Measurements from ENCODE around the gene ALS2.
A peak's percentile ranks its signal among the peaks of the same experiment; 100 is the strongest.
"Not testable (repeated sequence)": the region's sequence is repeated elsewhere in the genome, so short reads cannot be mapped to it uniquely, and the experiment has no call there.

The ALS2 gene

GRCh38 chr2:201813996-201814760 lies 33.4 kb upstream of the ALS2 start:
- no peak overlapping the region for H3K27ac ChIP-seq
- no peak for TF ChIP-seq CTCF (conservative IDR thresholded peaks at IDR 0.05)

- not testable (repeated sequence) for H3K27ac ChIP-seq
Measured at GRCh38 chr2:201810604-201811003, 29.9 kb upstream of the ALS2 start.

GRCh38 chr2:201809633-201810032 lies 28.9 kb upstream of the ALS2 start:
- H3K27ac ChIP-seq, result no peak overlapping the region
- no peak for TF ChIP-seq CTCF (conservative IDR thresholded peaks at IDR 0.05)

- TF ChIP-seq CTCF (conservative IDR thresholded peaks at IDR 0.05), result no peak
- H3K27ac ChIP-seq, result no peak overlapping the region
Measured at GRCh38 chr2:201808027-201808426, 27.3 kb upstream of the ALS2 start.

GRCh38 chr2:201807452-201807999 lies 26.8 kb upstream of the ALS2 start:
- H3K27ac ChIP-seq, result no peak overlapping the region

GRCh38 chr2:201806442-201807170 lies 25.9 kb upstream of the ALS2 start, which contains the start of gene CDK15:
Gene CDK15, plus strand, starts transcription at chr2:201806537. Its CDS starts 128 bp downstream, at chr2:201806665.
- no peak within 1 kb of the TSS for H3K27ac ChIP-seq
- TF ChIP-seq CTCF (conservative IDR thresholded peaks at IDR 0.05), result no peak

More at GRCh38 chr2:201807452-201807999, 26.8 kb upstream of the ALS2 start:
- no peak for TF ChIP-seq CTCF (conservative IDR thresholded peaks at IDR 0.05)

GRCh38 chr2:201798914-201799285 lies 18.2 kb upstream of the ALS2 start:
- not testable (repeated sequence) for H3K27ac ChIP-seq

More at GRCh38 chr2:201798914-201799285, 18.2 kb upstream of the ALS2 start:
- peak; percentile 29; the same call in 1 of the 2 replicates for TF ChIP-seq CTCF (conservative IDR thresholded peaks at IDR 0.05)

All from VCaP (cell line).